Measurements from ENCODE around the gene TRMT61A. TPM values are rescaled to one million over a fixed set of nuclear protein-coding genes. Genes with fewer than 3 reads are reported as not detected.

The TRMT61A gene
- total and polyA plus RNA-seq, 9 of the 15 experiments (the other 6 are each of a cell fraction or from before 2014, with no cell fraction given), result 0.10 to 24.8 (median 5.1) TPM

DNA sequence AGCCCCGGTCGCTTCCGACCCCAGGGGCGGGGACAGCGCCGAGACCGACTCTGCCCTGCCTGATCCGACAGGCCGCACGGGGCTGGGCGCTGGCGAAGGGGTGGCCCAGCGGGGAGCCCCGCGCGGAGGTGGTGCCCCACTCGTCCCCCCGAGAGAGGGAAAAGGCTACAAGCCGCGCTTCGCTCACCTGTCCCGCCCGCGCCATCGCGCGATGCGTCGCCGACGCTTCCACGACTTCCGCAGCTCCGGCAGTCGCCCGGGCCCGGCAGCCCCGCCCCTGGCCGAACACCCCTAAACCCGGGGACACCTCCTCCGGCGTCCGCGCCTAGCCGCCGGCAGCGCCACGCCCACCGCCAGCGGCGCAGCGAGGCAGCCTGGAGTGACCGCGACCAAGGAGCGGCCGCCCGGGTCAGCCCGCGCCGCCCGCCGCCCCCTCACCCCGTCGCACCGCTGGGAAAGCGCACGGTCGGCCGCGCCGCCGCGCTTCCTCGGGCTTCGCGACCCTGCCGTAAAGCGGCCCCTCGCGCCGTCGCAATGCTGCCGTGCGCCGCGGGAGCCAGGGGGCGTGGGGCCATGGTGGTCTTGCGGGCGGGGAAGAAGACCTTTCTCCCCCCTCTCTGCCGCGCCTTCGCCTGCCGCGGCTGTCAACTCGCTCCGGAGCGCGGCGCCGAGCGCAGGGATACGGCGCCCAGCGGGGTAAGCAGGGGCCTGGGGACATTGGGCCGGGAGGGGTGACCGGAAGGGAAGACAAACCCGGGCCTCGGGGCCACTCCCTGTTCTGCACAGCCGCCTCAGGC, 33.6 kb downstream of the TRMT61A start, which contains the start of the genes BAG5 and COA8 (continued):
- no peak for TF ChIP-seq ZFP36 (IDR thresholded peaks at IDR 0.05; ENCODE audit: low read depth, low read length, partially characterized antibody)
- no peak for TF ChIP-seq SREBF1 (IDR thresholded peaks at IDR 0.05; ENCODE audit: borderline replicate concordance, low read depth, low read length)
- TF ChIP-seq SP1 (CRISPR knock-in tag; IDR thresholded peaks at IDR 0.05), result peak; percentile 72
- no peak for TF ChIP-seq KLF16 (IDR thresholded peaks at IDR 0.05)
- no peak for TF ChIP-seq COPS2 (conservative IDR thresholded peaks at IDR 0.05)
- peak; percentile 42 for TF ChIP-seq POLR2B (IDR thresholded peaks at IDR 0.05; ENCODE audit: low read depth, partially characterized antibody)
- no peak for TF ChIP-seq YBX1 (IDR thresholded peaks at IDR 0.05)
- TF ChIP-seq, protein P1, sequence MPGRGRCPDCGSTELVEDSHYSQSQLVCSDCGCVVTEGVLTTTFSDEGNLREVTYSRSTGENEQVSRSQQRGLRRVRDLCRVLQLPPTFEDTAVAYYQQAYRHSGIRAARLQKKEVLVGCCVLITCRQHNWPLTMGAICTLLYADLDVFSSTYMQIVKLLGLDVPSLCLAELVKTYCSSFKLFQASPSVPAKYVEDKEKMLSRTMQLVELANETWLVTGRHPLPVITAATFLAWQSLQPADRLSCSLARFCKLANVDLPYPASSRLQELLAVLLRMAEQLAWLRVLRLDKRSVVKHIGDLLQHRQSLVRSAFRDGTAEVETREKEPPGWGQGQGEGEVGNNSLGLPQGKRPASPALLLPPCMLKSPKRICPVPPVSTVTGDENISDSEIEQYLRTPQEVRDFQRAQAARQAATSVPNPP (IDR thresholded peaks at IDR 0.05; ENCODE audit: borderline replicate concordance, insufficient read depth, insufficient read length), result no peak
- TF ChIP-seq CREB1 (IDR thresholded peaks at IDR 0.05), result peak; percentile 24; the same call in 1 of the 2 replicates
- peak; percentile 27; the same call in 1 of the 2 replicates for TF ChIP-seq CREB1 (CRISPR knock-in tag; IDR thresholded peaks at IDR 0.05)
- TF ChIP-seq TOE1 (IDR thresholded peaks at IDR 0.05; ENCODE audit: borderline replicate concordance), result no peak
- no peak for TF ChIP-seq TOE1 (CRISPR knock-in tag; IDR thresholded peaks at IDR 0.05; ENCODE audit: borderline replicate concordance, low read depth)
- no peak for TF ChIP-seq RBM25 (IDR thresholded peaks at IDR 0.05; ENCODE audit: low read depth, low read length, severe bottlenecking)
- TF ChIP-seq, protein P2, sequence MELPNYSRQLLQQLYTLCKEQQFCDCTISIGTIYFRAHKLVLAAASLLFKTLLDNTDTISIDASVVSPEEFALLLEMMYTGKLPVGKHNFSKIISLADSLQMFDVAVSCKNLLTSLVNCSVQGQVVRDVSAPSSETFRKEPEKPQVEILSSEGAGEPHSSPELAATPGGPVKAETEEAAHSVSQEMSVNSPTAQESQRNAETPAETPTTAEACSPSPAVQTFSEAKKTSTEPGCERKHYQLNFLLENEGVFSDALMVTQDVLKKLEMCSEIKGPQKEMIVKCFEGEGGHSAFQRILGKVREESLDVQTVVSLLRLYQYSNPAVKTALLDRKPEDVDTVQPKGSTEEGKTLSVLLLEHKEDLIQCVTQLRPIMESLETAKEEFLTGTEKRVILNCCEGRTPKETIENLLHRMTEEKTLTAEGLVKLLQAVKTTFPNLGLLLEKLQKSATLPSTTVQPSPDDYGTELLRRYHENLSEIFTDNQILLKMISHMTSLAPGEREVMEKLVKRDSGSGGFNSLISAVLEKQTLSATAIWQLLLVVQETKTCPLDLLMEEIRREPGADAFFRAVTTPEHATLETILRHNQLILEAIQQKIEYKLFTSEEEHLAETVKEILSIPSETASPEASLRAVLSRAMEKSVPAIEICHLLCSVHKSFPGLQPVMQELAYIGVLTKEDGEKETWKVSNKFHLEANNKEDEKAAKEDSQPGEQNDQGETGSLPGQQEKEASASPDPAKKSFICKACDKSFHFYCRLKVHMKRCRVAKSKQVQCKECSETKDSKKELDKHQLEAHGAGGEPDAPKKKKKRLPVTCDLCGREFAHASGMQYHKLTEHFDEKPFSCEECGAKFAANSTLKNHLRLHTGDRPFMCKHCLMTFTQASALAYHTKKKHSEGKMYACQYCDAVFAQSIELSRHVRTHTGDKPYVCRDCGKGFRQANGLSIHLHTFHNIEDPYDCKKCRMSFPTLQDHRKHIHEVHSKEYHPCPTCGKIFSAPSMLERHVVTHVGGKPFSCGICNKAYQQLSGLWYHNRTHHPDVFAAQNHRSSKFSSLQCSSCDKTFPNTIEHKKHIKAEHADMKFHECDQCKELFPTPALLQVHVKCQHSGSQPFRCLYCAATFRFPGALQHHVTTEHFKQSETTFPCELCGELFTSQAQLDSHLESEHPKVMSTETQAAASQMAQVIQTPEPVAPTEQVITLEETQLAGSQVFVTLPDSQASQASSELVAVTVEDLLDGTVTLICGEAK (IDR thresholded peaks at IDR 0.05), result 0 out of 2 replicates have a peak, but pooled peaks have one; percentile 16
- TF ChIP-seq, protein P2 (CRISPR knock-in tag; IDR thresholded peaks at IDR 0.05), result no peak
- no peak for TF ChIP-seq JUN (IDR thresholded peaks at IDR 0.05; ENCODE audit: borderline replicate concordance, low read depth, low read length)
- TF ChIP-seq JUN (CRISPR knock-in tag; IDR thresholded peaks at IDR 0.05; ENCODE audit: borderline replicate concordance), result peak; percentile 36; the same call in 1 of the 2 replicates

All from K562 (cell line).